SU-DHL-6 (cell line): ENCODE measurements around the gene SLC25A43.

ENCODE experiments used
- CTCF ChIP-seq: fragments of 200-600 bp; sonication (generic); IDR thresholded peaks from one replicate; pipeline ENCODE4 v1.5.1; 2017; ENCODE audit warnings: antibody characterized with exemption, mild to moderate bottlenecking, low read length, moderate library complexity; ENCODE audit not compliant: insufficient read depth, poor library complexity, severe bottlenecking
- EZH2phosphoT487 ChIP-seq: fragments of 200-600 bp; sonication (generic), shearing (Covaris generic); conservative IDR thresholded peaks from 2 replicates; pipeline ENCODE4 v1.6.1; 2018; ENCODE audit warnings: mild to moderate bottlenecking, antibody characterized with exemption, low read length, moderate library complexity, mixed read lengths

DNA sequence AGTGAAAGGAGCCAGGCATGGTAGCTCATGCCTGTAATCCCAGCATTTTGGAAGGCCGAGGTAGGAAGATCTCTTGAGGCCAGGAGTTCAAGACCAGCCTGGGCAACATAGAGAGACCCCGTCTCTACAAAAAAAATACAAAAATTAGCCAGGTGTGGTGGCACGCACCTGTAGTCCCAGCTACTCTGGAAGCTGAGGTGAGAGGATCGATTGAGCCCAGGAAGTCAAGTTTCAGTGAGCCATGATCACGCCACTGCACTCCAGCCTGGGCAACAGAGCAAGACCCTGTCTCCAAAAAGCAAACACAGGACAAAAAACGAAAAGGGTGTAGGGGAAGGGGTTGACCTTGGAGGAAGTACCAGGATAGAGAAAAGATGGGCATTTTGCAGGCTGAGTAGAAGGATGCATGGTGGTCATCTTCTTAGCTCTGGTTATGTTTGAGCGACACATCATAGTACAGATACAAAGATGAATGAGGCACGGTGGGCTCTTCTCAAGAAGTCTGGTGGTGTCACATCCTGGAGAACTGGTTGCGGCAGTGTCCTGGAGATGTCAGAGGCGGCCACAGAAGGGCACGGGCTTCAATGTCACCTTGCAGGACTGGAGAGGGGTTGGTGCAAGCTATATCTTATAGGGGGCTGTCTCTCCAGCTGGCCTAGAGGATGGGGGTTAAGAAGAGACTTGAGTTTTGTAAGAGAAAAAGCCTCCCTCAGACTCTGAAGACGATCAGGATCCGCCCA, 101.1 kb downstream of the SLC25A43 start:
- TF ChIP-seq CTCF (no peak), EZH2phosphoT487 (no peak)
